ENCODE measurements around the gene SIGLEC12. TPM values are rescaled to one million over a fixed set of nuclear protein-coding genes. Genes with fewer than 3 reads are reported as not detected.

Gene SIGLEC12
- polyA plus RNA-seq (ENCODE audit: insufficient read length in 3 of 3) = under 1 TPM in 2 of 3 donors, not detected in 1; 0.13 to 0.19 TPM
- long read RNA-seq, donor 1 = 0 reads
- long read RNA-seq, donor 2, partial matches to known transcripts = 0 of 1 reads
- long read RNA-seq, donor 2, other reads (novel, unspliced or antisense) = 0 of 1 reads
- long read RNA-seq, donor 3 = 0 reads
- long read RNA-seq, donor 4 = 0 reads
- long read RNA-seq, donor 5 = 0 reads
- long read RNA-seq, donor 6 = 0 reads
- long read RNA-seq, donor 7 = 0 reads
- long read RNA-seq, donor 8 = 0 reads
- long read RNA-seq, donor 9 = 0 reads
- long read RNA-seq, donor 10 = 0 reads
- long read RNA-seq, donor 11 = 0 reads
- long read RNA-seq, donor 12 = 0 reads
- long read RNA-seq, donor 13 = 0 reads
- long read RNA-seq, donor 14 = 0 reads
- long read RNA-seq, donor 15 = 0 reads
- long read RNA-seq, donor 16 = 0 reads

GRCh38 chr19:51501594-51502263 lies at the start of gene SIGLEC12:
Gene SIGLEC12 (minus strand): TSS chr19:51501800. CDS start chr19:51501733, 67 bp downstream.
- no peak for DNase-seq

GRCh38 chr19:51550848-51551672 lies 49.5 kb upstream of the SIGLEC12 start:
- no peak for DNase-seq

GRCh38 chr19:51549533-51550324 lies 48.1 kb upstream of the SIGLEC12 start:
- DNase-seq = no peak

GRCh38 chr19:51548891-51549305 lies 47.3 kb upstream of the SIGLEC12 start:
- no peak for DNase-seq

GRCh38 chr19:51548213-51548651 lies 46.6 kb upstream of the SIGLEC12 start:
- no peak for DNase-seq

- no peak for DNase-seq
These were observed 46.0 kb upstream of the SIGLEC12 start for GRCh38 chr19:51547397-51548212.

- no peak for DNase-seq
These were observed 45.2 kb upstream of the SIGLEC12 start for GRCh38 chr19:51546650-51547396.

GRCh38 chr19:51546107-51546649 lies 44.6 kb upstream of the SIGLEC12 start:
- no peak for DNase-seq

- no peak for DNase-seq
These were observed 42.4 kb upstream of the SIGLEC12 start for GRCh38 chr19:51544038-51544437.

GRCh38 chr19:51542699-51543098 lies 41.1 kb upstream of the SIGLEC12 start:
- no peak for DNase-seq

GRCh38 chr19:51541458-51542357 lies 40.1 kb upstream of the SIGLEC12 start:
- no peak for DNase-seq

- DNase-seq = no peak
These were observed 38.3 kb upstream of the SIGLEC12 start for GRCh38 chr19:51539821-51540366.

GRCh38 chr19:51535535-51535934 lies 33.9 kb upstream of the SIGLEC12 start:
- DNase-seq = no peak

GRCh38 chr19:51531349-51532315 lies 30.0 kb upstream of the SIGLEC12 start, which contains the start of gene SIGLEC6:
Gene SIGLEC6 (minus strand): TSS chr19:51531670. CDS start chr19:51531648, 22 bp downstream.
- no peak for DNase-seq

- DNase-seq = no peak
These were observed 29.0 kb upstream of the SIGLEC12 start for GRCh38 chr19:51530616-51531015.

- no peak for DNase-seq
These were observed 27.7 kb upstream of the SIGLEC12 start for GRCh38 chr19:51529301-51529700.

GRCh38 chr19:51525651-51526050 lies 24.1 kb upstream of the SIGLEC12 start:
- DNase-seq = no peak
